Gastroesophageal sphincter (tissue), 3 donors: ENCODE measurements around the gene ZBTB3.

Source experiments
- EP300 ChIP-seq: sonication (generic); formaldehyde crosslinking; IDR thresholded peaks from one replicate; pipeline ENCODE4 v1.6.1; 2017; ENCODE audit warnings: antibody characterized with exemption, mild to moderate bottlenecking
- POLR2A ChIP-seq, 2 donors: fragments of 450-650 bp; IDR thresholded peaks; one replicate each; pipeline ENCODE4 v1.6.1; 2017; ENCODE audit warnings: antibody characterized with exemption in 2 of 2, mild to moderate bottlenecking in 2 of 2, moderate library complexity in 1 of 2
- POLR2AphosphoS5 ChIP-seq: sonication (generic); formaldehyde crosslinking; IDR thresholded peaks from one replicate; pipeline ENCODE4 v1.6.1; 2017; ENCODE audit warnings: antibody characterized with exemption
- TF ChIP-seq, protein P1 (sequence below), 4 experiments: fragments of 200-600 bp in 2 of 4; fragments of 450-650 bp in 2 of 4; sonication (generic) in 1 of 4; IDR thresholded peaks; one replicate each; pipeline ENCODE4 v1.5.1; 2017 to 2019; ENCODE audit warnings: antibody characterized with exemption in 4 of 4, mild to moderate bottlenecking in 2 of 4, moderate library complexity in 2 of 4

- TF ChIP-seq POLR2A (IDR thresholded peaks at IDR 0.05), result no peak
- TF ChIP-seq POLR2AphosphoS5, result no peak
- TF ChIP-seq, protein P1, sequence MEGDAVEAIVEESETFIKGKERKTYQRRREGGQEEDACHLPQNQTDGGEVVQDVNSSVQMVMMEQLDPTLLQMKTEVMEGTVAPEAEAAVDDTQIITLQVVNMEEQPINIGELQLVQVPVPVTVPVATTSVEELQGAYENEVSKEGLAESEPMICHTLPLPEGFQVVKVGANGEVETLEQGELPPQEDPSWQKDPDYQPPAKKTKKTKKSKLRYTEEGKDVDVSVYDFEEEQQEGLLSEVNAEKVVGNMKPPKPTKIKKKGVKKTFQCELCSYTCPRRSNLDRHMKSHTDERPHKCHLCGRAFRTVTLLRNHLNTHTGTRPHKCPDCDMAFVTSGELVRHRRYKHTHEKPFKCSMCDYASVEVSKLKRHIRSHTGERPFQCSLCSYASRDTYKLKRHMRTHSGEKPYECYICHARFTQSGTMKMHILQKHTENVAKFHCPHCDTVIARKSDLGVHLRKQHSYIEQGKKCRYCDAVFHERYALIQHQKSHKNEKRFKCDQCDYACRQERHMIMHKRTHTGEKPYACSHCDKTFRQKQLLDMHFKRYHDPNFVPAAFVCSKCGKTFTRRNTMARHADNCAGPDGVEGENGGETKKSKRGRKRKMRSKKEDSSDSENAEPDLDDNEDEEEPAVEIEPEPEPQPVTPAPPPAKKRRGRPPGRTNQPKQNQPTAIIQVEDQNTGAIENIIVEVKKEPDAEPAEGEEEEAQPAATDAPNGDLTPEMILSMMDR (IDR thresholded peaks at IDR 0.05), result no peak
- no peak for TF ChIP-seq EP300
Observed at GRCh38 chr11:62801071-62801470, 47.1 kb upstream of the ZBTB3 start.
